H1 (cell line): ENCODE measurements around the gene METTL18.

Experiments
- EP300 ChIP-seq, 2 experiments: IDR thresholded peaks; 1 replicate in 1 of 2; 2 replicates in 1 of 2; pipeline ENCODE4 v1.6.1; 2011 to 2012; ENCODE audit warnings: low read depth in 2 of 2, low read length in 2 of 2, mild to moderate bottlenecking in 2 of 2, borderline replicate concordance in 1 of 2, inconsistent platforms in 1 of 2, moderate library complexity in 1 of 2
- GTF2F1 ChIP-seq: IDR thresholded peaks from 2 replicates; pipeline ENCODE4 v1.6.1; 2012; ENCODE audit warnings: low read depth, low read length, improper control_type of control experiment, borderline replicate concordance
- POLR2AphosphoS5 ChIP-seq: IDR thresholded peaks from 2 replicates; pipeline ENCODE4 v1.6.1; 2011; ENCODE audit warnings: low read depth, low read length
- RFX5 ChIP-seq: IDR thresholded peaks from 2 replicates; pipeline ENCODE4 v1.6.1; 2011; ENCODE audit warnings: low read depth, low read length, improper control_type of control experiment, borderline replicate concordance
- RXRA ChIP-seq: IDR thresholded peaks from 2 replicates; pipeline ENCODE4 v1.6.1; 2011; ENCODE audit warnings: low read depth, mild to moderate bottlenecking, low read length, moderate library complexity; ENCODE audit not compliant: insufficient read depth
- YY1 ChIP-seq: IDR thresholded peaks from 2 replicates; pipeline ENCODE4 v1.6.1; 2011; ENCODE audit warnings: low read depth, mild to moderate bottlenecking, low read length
- TF ChIP-seq, protein P1 (sequence below), 3 experiments: IDR thresholded peaks; 1 replicate in 2 of 3; 2 replicates in 1 of 3; pipeline versions ENCODE4 v1.5.1 to v1.6.1; 2011; ENCODE audit warnings: low read length in 3 of 3, mild to moderate bottlenecking in 3 of 3, inconsistent platforms in 2 of 3, low read depth in 1 of 3, moderate library complexity in 1 of 3; ENCODE audit not compliant: insufficient read depth in 1 of 3; ENCODE audit errors: control extremely low read depth in 1 of 3

DNA sequence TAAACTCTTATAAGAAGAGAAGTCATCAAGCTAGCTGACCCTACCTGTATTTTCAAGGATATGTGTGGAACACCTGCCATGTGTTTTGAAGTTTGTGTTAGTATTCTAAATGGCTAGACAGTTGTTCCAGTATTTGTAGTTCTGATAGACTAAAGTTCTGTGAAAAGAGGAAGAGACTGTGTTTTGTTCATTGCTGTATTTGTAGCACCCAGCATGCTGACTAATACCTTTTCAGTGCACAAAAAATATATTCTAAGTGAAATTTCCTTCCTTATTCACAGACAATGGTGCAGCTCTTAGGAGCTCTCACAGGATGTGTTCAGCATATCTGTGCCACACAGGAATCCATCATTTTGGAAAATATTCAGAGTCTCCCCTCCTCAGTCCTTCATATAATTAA lies 8.2 kb upstream of the METTL18 start:
- no peak for TF ChIP-seq YY1
- TF ChIP-seq POLR2AphosphoS5, result no peak
- TF ChIP-seq GTF2F1, result no peak
- no peak for TF ChIP-seq RFX5
- TF ChIP-seq EP300 (IDR thresholded peaks at IDR 0.05; ENCODE audit: borderline replicate concordance in 1 of 2, low read depth in 2 of 2, low read length in 2 of 2), result no peak
- TF ChIP-seq, protein P1, sequence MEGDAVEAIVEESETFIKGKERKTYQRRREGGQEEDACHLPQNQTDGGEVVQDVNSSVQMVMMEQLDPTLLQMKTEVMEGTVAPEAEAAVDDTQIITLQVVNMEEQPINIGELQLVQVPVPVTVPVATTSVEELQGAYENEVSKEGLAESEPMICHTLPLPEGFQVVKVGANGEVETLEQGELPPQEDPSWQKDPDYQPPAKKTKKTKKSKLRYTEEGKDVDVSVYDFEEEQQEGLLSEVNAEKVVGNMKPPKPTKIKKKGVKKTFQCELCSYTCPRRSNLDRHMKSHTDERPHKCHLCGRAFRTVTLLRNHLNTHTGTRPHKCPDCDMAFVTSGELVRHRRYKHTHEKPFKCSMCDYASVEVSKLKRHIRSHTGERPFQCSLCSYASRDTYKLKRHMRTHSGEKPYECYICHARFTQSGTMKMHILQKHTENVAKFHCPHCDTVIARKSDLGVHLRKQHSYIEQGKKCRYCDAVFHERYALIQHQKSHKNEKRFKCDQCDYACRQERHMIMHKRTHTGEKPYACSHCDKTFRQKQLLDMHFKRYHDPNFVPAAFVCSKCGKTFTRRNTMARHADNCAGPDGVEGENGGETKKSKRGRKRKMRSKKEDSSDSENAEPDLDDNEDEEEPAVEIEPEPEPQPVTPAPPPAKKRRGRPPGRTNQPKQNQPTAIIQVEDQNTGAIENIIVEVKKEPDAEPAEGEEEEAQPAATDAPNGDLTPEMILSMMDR (IDR thresholded peaks at IDR 0.05; ENCODE audit: control extremely low read depth in 1 of 3, insufficient read depth in 1 of 3, low read depth in 1 of 3, low read length in 3 of 3), result no peak
- no peak for TF ChIP-seq RXRA
